ENCODE measurements around the gene GLUL. TPM values are rescaled to one million over a fixed set of nuclear protein-coding genes. Genes with fewer than 3 reads are reported as not detected.

Gene GLUL
- polyA plus RNA-seq, 2 of the 4 experiments (the other 2 are of a cell fraction): 26.9 to 33.0 TPM

GRCh38 chr1:182408435-182409075 is 17.0 kb upstream of the GLUL start:
- CTCF ChIA-PET: interaction anchor here (2.9 kb wide), 1 partner anchor 12 kb away, joined by 11 read pairs; no protein-coding TSS in a partner anchor

GRCh38 chr1:182407724-182408123 is 16.1 kb upstream of the GLUL start:
- DNase-seq (ENCODE audit: low read depth in 1 of 2, low spot score in 1 of 2) (no peak), ATAC-seq (no peak), FAIRE-seq (no peak)
- H3K9me3 ChIP-seq: 0 out of 3 replicates have a peak, but pooled peaks cover 2% of the 10 kb centered on the region
- 2% methylated on average over 3 of the region's 3 CpGs for WGBS (ENCODE audit: missing lambda C conversion rate)
- ChIA-PET POLR2A (no interaction called here), CTCF (interaction anchor here (2.9 kb wide), 1 partner anchor 11 kb away, joined by 11 read pairs; no protein-coding TSS in a partner anchor)
- no peak overlapping the region for H3K4me2 ChIP-seq
- H3K4me3 ChIP-seq: no peak overlapping the region
- H3K4me1 ChIP-seq: no peaks in the 10 kb centered on the region
- H3K27ac ChIP-seq: no peak overlapping the region
- TF ChIP-seq JUNB (IDR thresholded peaks at IDR 0.05) (no peak), RFX5 (IDR thresholded peaks at IDR 0.05) (no peak), SMC3 (IDR thresholded peaks at IDR 0.05) (no peak), NPAS2 (CRISPR knock-in tag; IDR thresholded peaks at IDR 0.05; ENCODE audit: borderline replicate concordance) (no peak), KDM1A (IDR thresholded peaks at IDR 0.05; ENCODE audit: low read depth) (no peak), RAD21 (conservative IDR thresholded peaks at IDR 0.05 in 1 of 2, IDR thresholded peaks at IDR 0.05 in 1 of 2) (no peak), CBX2 (IDR thresholded peaks at IDR 0.05; ENCODE audit: borderline replicate concordance, low read depth) (no peak), BCL3 (IDR thresholded peaks at IDR 0.05) (no peak), FOXS1 (CRISPR knock-in tag; IDR thresholded peaks at IDR 0.05) (no peak), FOSL2 (IDR thresholded peaks at IDR 0.05) (no peak), FOSL2 (CRISPR knock-in tag; IDR thresholded peaks at IDR 0.05) (no peak), RNF2 (IDR thresholded peaks at IDR 0.05; ENCODE audit: borderline replicate concordance, low read depth) (no peak), SREBF2 (IDR thresholded peaks at IDR 0.05) (no peak), MAZ (IDR thresholded peaks at IDR 0.05; ENCODE audit: borderline replicate concordance, low read depth, low read length) (no peak), HMGXB4 (CRISPR knock-in tag; IDR thresholded peaks at IDR 0.05; ENCODE audit: borderline replicate concordance) (no peak), FOSB (CRISPR knock-in tag; IDR thresholded peaks at IDR 0.05) (no peak), NFE2L2 (conservative IDR thresholded peaks at IDR 0.05; ENCODE audit: low read length) (no peak), CTCF (IDR thresholded peaks at IDR 0.05) (no peak), NR3C1 (IDR thresholded peaks at IDR 0.05) (no peak), EHMT2 (IDR thresholded peaks at IDR 0.05; ENCODE audit: low read depth) (no peak)

More at GRCh38 chr1:182408435-182409075, 17.0 kb upstream of the GLUL start:
- H3K4me1 ChIP-seq: no peaks in the 10 kb centered on the region
- no peak for FAIRE-seq
- POLR2A ChIA-PET: no interaction called here
- WGBS (ENCODE audit: missing lambda C conversion rate): 19% methylated on average over 3 of the region's 3 CpGs
- 0 out of 3 replicates have a peak, but pooled peaks cover 2% of the 10 kb centered on the region for H3K9me3 ChIP-seq
- DNase-seq (ENCODE audit: low read depth in 1 of 2, low spot score in 1 of 2): no peak
- H3K4me2 ChIP-seq: no peak overlapping the region
- no peak overlapping the region for H3K27ac ChIP-seq
- TF ChIP-seq NPAS2 (CRISPR knock-in tag; IDR thresholded peaks at IDR 0.05; ENCODE audit: borderline replicate concordance): no peak
- no peak for TF ChIP-seq EP300 (IDR thresholded peaks at IDR 0.05)
- no peak for TF ChIP-seq HDAC2 (IDR thresholded peaks at IDR 0.05)
- TF ChIP-seq POLR2AphosphoS2 (conservative IDR thresholded peaks at IDR 0.05; ENCODE audit: low read length): no peak
- no peak for TF ChIP-seq NFE2L2 (conservative IDR thresholded peaks at IDR 0.05; ENCODE audit: low read length)
- TF ChIP-seq ELK1 (IDR thresholded peaks at IDR 0.05; ENCODE audit: low read depth, low read length): no peak
- TF ChIP-seq PHF8 (IDR thresholded peaks at IDR 0.05; ENCODE audit: borderline replicate concordance, low read depth): no peak
- TF ChIP-seq BCL3 (IDR thresholded peaks at IDR 0.05): no peak
- no peak for ATAC-seq
- H3K4me3 ChIP-seq: no peak overlapping the region
